Kidney epithelial cell (primary cell): ENCODE measurements around the gene WNT6. TPM values are rescaled to one million over a fixed set of nuclear protein-coding genes. Genes with fewer than 3 reads are reported as not detected.

Source experiments
- DNase-seq: peaks from one replicate; pipeline ENCODE4 v3.0.0-alpha.2; 2010; ENCODE audit warnings: low read depth
- H3K27me3 ChIP-seq: 2 replicates; pipeline ENCODE4 v1.6.0; 2011; ENCODE audit warnings: low read length; ENCODE audit not compliant: control insufficient read depth, insufficient read depth
- H3K36me3 ChIP-seq: 2 replicates; pipeline ENCODE4 v1.5.1; 2011; ENCODE audit warnings: low read length; ENCODE audit not compliant: control insufficient read depth, insufficient read depth
- H3K4me3 ChIP-seq: 2 replicates; pipeline ENCODE4 v1.5.1; 2011; ENCODE audit warnings: low read depth, mild to moderate bottlenecking, control low read depth, low read length
- total RNA-seq: library from RNA; depleted of rRNA; stranded (reverse); fragments of >200 nt; gene quantifications from 2 replicates; pipeline ENCODE4 v1.2.3, GENCODE V29; 2015
- TF ChIP-seq, protein P1 (sequence below): IDR thresholded peaks from 2 replicates; pipeline ENCODE4 v1.5.1; 2011; ENCODE audit warnings: mild to moderate bottlenecking, moderate library complexity, low read length, control low read depth, inconsistent platforms; ENCODE audit not compliant: insufficient read depth, poor library complexity, severe bottlenecking

Gene WNT6
- total RNA-seq, 1 donor from 2014 or later, result 1.2 TPM

DNA sequence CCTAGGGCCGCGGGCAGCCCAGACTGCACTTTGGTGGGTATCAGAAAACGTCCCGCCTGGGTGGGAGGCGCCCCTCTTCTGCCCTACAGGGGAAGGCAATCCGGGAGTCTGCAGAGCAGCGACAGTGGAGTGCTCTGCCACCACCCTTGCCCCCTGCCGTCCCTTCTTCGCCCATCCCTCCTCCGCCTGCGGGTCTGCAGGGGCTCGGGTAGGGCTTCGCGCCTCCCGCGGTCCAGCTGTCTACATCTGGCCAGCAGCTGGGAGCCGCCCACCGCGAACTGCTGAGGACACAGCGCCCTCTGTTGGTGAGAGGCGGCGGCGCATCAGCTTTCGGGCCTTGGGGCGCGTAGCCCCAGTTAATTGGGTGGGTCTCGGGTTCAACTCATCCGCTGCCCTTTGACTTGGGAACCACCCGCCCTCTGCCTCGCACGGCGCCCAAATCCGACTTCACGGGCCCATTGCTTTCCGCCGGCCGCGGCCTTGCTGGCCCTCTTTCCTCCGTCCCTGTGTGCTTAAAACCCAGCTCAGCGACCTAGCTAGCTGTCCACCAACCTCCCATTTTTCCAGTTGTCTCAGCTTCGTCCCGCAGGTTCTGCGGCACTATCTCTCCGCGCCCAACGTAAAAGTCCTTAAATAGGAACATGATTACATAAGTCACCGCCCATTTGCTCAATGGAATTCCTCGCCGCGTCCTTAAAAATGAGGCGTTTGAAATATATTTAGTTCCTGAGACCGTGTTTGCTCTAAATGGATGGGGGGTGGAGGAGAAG, 38.7 kb downstream of the WNT6 start:
- TF ChIP-seq, protein P1, sequence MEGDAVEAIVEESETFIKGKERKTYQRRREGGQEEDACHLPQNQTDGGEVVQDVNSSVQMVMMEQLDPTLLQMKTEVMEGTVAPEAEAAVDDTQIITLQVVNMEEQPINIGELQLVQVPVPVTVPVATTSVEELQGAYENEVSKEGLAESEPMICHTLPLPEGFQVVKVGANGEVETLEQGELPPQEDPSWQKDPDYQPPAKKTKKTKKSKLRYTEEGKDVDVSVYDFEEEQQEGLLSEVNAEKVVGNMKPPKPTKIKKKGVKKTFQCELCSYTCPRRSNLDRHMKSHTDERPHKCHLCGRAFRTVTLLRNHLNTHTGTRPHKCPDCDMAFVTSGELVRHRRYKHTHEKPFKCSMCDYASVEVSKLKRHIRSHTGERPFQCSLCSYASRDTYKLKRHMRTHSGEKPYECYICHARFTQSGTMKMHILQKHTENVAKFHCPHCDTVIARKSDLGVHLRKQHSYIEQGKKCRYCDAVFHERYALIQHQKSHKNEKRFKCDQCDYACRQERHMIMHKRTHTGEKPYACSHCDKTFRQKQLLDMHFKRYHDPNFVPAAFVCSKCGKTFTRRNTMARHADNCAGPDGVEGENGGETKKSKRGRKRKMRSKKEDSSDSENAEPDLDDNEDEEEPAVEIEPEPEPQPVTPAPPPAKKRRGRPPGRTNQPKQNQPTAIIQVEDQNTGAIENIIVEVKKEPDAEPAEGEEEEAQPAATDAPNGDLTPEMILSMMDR, result peak; percentile 99
- no peak overlapping the region for H3K4me3 ChIP-seq
- DNase-seq, result no peak
- no peaks in the 10 kb centered on the region for H3K36me3 ChIP-seq
- peaks cover 12% of the 10 kb centered on the region for H3K27me3 ChIP-seq

DNA sequence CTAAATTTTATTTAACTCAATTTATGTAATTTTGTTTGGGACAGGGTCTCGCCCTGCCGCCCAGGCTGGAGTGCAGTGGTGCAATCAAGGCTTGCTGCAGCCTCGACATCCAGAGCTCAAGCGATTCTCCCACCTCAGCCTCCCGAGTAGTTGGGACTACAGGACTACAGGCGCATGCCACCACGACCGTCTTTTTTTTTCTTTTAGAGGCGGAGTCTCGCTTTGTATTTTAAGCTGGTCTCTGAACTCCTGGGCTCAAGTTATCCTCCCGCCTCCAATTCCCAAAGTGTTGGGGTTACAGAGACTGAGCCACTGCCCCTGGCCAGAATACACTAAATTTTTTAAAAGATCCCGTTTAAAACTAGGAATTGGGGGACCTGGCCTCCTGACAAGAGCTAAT, 39.5 kb downstream of the WNT6 start:
- peaks cover 12% of the 10 kb centered on the region for H3K27me3 ChIP-seq
- H3K36me3 ChIP-seq, result no peaks in the 10 kb centered on the region
- TF ChIP-seq, protein P1, result no peak
- no peak overlapping the region for H3K4me3 ChIP-seq
- DNase-seq, result no peak

DNA sequence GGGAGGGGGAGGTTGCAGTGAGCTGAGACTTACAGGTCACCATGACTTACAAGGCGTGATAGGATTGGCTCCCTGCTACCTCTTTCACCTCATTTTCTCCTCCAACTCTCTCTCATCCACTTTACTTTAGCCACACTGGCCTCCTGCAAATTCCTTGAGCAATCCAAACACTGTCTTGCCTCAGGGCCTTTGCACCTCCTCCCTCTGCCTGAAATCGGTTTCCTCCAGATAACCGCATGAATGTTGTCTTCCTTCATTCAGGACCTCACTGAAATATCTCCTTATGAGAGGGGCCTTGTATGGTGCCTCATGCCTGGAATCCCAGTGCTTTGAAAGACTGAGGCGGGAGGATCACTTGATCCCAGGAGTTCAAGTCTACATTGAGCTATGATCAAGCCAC, 42.8 kb downstream of the WNT6 start:
- no peak overlapping the region for H3K4me3 ChIP-seq
- no peak for DNase-seq
- peaks cover 12% of the 10 kb centered on the region for H3K27me3 ChIP-seq
- no peaks in the 10 kb centered on the region for H3K36me3 ChIP-seq
- TF ChIP-seq, protein P1, result no peak

DNA sequence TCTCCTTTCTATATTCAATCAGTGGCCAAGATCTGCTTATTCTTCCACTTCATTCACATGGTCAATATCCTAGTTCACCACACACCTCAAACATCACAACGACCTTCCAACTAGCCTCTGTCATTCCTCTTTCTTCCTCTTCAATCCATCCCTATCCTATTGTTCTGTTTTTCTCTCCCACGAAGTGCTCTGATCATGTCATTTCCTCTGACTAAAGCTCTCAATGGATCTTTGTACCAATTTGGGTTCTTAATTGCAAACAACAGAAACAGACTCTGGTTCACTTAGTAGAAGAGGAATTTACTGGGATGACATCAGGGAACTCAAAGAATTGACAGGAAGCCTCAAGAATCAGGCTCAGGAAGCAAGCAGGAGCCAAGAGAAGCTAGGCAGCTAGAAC, 44.6 kb downstream of the WNT6 start:
- no peak for DNase-seq

GRCh38 chr2:218908721-218909619, 49.4 kb downstream of the WNT6 start:
- Histone ChIP-seq H3K4me3 (peak overlapping the region; percentile 56), H3K36me3 (no peaks in the 10 kb centered on the region), H3K27me3 (no peaks in the 10 kb centered on the region)
- TF ChIP-seq, protein P1, result no peak
- peak; percentile 81 for DNase-seq

More for the DNA sequence above, 44.6 kb downstream of the WNT6 start:
- Histone ChIP-seq H3K27me3 (peaks cover 4% of the 10 kb centered on the region), H3K36me3 (no peaks in the 10 kb centered on the region), H3K4me3 (no peak overlapping the region)
- TF ChIP-seq, protein P1, result no peak
